ENCODE results near the gene CAV1. TPM values are rescaled to one million over a fixed set of nuclear protein-coding genes. Genes with fewer than 3 reads are reported as not detected.
A peak's percentile ranks its signal among the peaks of the same experiment; 100 is the strongest.

The CAV1 gene
- total and polyA plus RNA-seq, 2 of the 4 experiments (the other 2 are of a cell fraction) = 1,592 to 1,808 TPM

GRCh38 chr7:116491887-116492653 lies 32.8 kb upstream of the CAV1 start:
- Histone ChIP-seq H3K4ac (ENCODE audit: low read depth, low read length) (peak overlapping the region; percentile 64; the same call in 1 of the 2 replicates), H3K79me1 (ENCODE audit: low read depth in 1 of 2, low read length in 2 of 2) (peaks cover 2 to 5% of the 10 kb centered on the region in 2 experiments; a peak in 2 of 4 replicates), H3K14ac (replicated peaks; ENCODE audit: low read depth, low read length) (peak overlapping the region; percentile 43), H4K20me1 (ENCODE audit: insufficient read depth, low read length) (no peaks in the 10 kb centered on the region), H4K8ac (ENCODE audit: low read depth in 2 of 2, low read length in 2 of 2) (peak overlapping the region; percentile 70 to 78; a peak in 2 of 4 replicates), H3K4me2 (ENCODE audit: low read depth, low read length) (peak overlapping the region; percentile 69), H3K27ac (ENCODE audit: insufficient read depth, low read length) (peak overlapping the region; percentile 95; the same call in 1 of the 2 replicates), H3K56ac (ENCODE audit: extremely low read depth, insufficient read depth, low read length) (no peak overlapping the region; the same call in none of the 2 replicates), H2AFZ (replicated peaks; ENCODE audit: low read length, poor library complexity) (no peak overlapping the region), H2BK15ac (ENCODE audit: low read depth, low read length) (peak overlapping the region; percentile 60; the same call in 1 of the 3 replicates), H2BK5ac (ENCODE audit: low read depth, low read length, poor library complexity, severe bottlenecking) (peak overlapping the region; percentile 98), H3K36me3 (ENCODE audit: control insufficient read depth, insufficient read depth, low read length) (no peaks in the 10 kb centered on the region), H3K23ac (ENCODE audit: low read depth, low read length) (peak overlapping the region; percentile 74; the same call in 1 of the 2 replicates), H4K91ac (ENCODE audit: insufficient read depth, low read depth, low read length) (peak overlapping the region; percentile 70), H3K18ac (ENCODE audit: low read depth, low read length) (peak overlapping the region; percentile 76; the same call in 1 of the 2 replicates), H3K9me1 (ENCODE audit: insufficient read depth, low read length) (peaks cover 4% of the 10 kb centered on the region; the same call in 1 of the 2 replicates), H2BK120ac (ENCODE audit: low read depth, low read length) (peak overlapping the region; percentile 88), H3K4me3 (ENCODE audit: insufficient read depth, low read depth, low read length) (no peak overlapping the region), H3K27me3 (ENCODE audit: control insufficient read depth, insufficient read depth, low read length) (no peaks in the 10 kb centered on the region), H3K9me3 (ENCODE audit: control insufficient read depth, insufficient read depth, low read length) (no peaks in the 10 kb centered on the region), H3K4me1 (ENCODE audit: control insufficient read depth, insufficient read depth, low read length) (peaks cover 10% of the 10 kb centered on the region; the same call in 1 of the 2 replicates), H2AK9ac (replicated peaks; ENCODE audit: low read depth, low read length, poor library complexity) (no peak overlapping the region), H2BK20ac (ENCODE audit: low read depth, low read length) (peak overlapping the region; percentile 88), H3K9ac (ENCODE audit: low read depth, low read length) (peak overlapping the region; percentile 85; the same call in 1 of the 2 replicates), H2AK5ac (ENCODE audit: low read depth, low read length) (peak overlapping the region; percentile 81), H4K5ac (ENCODE audit: low read depth, low read length) (peak overlapping the region; percentile 37; the same call in 1 of the 2 replicates)
- ChIA-PET CTCF (interaction anchor here (0.6 to 1.2 kb wide), 2 partner anchors 32 to 138 kb away, joined by 3 read pairs; no protein-coding TSS in a partner anchor), POLR2A (ENCODE audit: unreplicated experiment) (interaction anchor here (0.6 kb wide), 1 partner anchor 9 kb away, joined by 3 read pairs; no protein-coding TSS in a partner anchor)
- TF ChIP-seq CTCF (conservative IDR thresholded peaks at IDR 0.05; ENCODE audit: low read depth, low read length) = no peak
- no peak for TF ChIP-seq USF2 (IDR thresholded peaks at IDR 0.05; ENCODE audit: low read depth, low read length)
- no peak for TF ChIP-seq MXI1 (IDR thresholded peaks at IDR 0.05; ENCODE audit: borderline replicate concordance, low read depth, low read length)
- no CpG with 5 or more reads among the region's 3 CpGs for WGBS, 2 experiments (ENCODE audit: extremely low coverage in 2 of 2, insufficient read length in 1 of 2)
- ATAC-seq (ENCODE audit: low read depth) (no peak), DNase-seq (no peak)
- intact Hi-C loops (cut with micrococcal nuclease) (loop anchor here (10.0 kb wide), 1 partner anchor 47 kb away; no protein-coding TSS in a partner anchor), in situ Hi-C loops (cut with MboI; ENCODE audit: low sequenced_read_pairs) (no loop called here), dilution Hi-C loops (cut with HindIII; ENCODE audit: low sequenced_read_pairs, unreplicated experiment) (no loop called here)
- no TSS peak for BruUV-seq (replicated peaks)
